Measurements from ENCODE around the gene LDB2. TPM values are rescaled to one million over a fixed set of nuclear protein-coding genes. Genes with fewer than 3 reads are reported as not detected.
"Not testable (repeated sequence)": the region's sequence is repeated elsewhere in the genome, so short reads cannot be mapped to it uniquely, and the experiment has no call there.

The LDB2 gene
- total RNA-seq, 1 donor from 2014 or later = 33.3 TPM

DNA sequence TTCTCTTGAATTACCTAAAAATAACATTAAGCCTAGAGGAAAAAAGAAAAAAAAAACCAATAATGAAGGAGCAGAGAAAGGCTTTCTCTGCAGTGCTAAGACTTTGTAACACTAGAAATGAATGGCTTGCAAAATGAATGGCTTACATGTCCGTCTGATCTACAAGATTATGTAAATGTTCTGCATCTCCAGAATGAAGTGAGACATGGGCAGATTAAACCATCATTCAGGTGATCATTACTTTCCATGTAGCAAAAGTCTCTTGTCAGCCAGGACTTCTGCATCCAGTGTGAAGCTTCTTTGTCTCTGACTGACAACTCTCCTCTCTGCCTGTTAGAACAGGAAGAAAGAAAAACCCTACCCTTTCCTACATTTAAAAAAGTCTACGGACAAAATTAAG lies 304.3 kb downstream of the LDB2 start:
- intact Hi-C loops (cut with DNase I) = no loop called here
- no peak for DNase-seq (ENCODE audit: low spot score)

DNA sequence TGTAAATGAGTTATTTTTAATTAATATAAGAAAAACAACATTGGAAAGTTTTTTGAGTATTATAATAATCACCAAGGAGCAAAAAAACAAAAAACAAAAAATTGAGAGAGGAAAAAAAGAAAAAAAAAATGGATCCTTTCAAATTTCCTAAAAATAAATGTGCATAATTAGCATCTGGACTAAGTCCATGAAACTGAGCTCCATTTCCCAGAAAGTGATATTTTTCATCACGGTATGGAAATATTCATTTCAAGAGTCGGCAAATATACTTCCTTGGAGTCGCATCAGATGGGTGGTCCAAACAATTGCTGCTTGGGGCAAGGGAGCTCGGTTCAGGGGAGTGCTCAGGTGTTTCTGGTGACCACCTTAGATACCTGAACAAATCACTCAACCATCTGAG lies 305.1 kb downstream of the LDB2 start:
- DNase-seq (ENCODE audit: low spot score) = no peak
- intact Hi-C loops (cut with DNase I) = no loop called here

DNA sequence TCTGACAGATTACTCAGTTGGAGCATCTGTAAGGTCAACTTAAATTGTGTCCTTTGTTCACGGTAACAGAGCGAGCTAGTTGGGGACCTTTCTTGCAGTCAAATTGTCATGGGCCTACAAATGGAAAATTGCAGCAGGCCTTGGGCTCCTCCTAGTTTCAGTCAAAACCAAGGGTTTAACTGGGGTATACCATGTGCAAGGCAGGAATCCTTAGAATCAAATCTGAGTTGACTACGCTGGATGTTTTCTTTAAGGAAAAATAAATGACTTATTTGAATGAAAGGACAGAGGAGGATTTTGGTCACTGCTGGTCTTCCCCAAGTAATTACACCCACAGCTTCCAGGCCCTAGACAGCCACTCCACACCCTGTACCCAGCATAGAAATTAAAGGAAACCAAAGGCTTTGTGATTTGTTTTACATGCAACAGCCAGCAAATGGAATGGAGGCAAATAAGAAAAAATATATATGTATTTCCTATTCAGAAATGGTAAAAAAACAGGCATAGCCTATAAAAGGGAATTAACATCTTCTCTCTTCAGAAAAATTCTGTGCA lies 307.1 kb downstream of the LDB2 start:
- intact Hi-C loops (cut with DNase I) = no loop called here

DNA sequence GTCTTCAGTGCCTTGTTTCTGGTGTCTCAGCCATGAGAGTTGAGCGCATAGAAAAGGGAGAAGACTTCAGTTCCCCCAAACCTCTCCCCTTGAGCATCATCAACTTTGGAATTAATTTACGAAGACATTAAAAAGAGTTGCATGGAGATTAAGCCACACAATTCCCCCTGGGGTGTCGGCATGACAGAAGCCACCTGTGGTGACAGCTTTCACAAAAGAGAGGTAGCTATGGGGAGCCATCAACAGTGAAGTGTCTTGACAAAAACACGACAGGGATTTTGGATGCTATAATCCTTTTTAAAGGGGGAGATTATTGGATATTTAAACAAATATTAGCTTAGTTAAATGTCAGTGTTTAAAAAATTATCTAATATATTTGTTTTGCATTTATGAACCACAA lies 307.6 kb downstream of the LDB2 start:
- DNase-seq (ENCODE audit: low spot score) = no peak
- intact Hi-C loops (cut with DNase I) = no loop called here

More for the DNA sequence above, 307.1 kb downstream of the LDB2 start:
- no peak for DNase-seq (ENCODE audit: low spot score)

DNA sequence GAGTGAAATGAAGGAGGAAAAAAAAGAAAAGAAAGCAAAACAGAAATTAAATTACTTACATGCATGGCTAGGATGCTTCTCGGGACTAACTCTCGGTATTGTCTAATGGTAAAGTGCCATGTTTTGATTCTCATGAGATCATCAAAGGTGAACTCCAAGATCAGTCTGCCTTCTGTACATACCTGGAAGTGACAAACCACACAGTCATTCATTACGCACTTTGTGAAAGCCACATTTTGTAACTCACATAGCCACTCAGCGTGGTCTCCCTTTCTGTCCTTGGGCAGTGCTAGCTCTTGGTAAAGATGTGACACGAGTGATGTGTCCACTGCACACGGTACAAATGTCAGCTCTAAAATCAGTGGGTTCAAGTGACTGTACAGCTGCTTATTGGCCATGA lies 309.8 kb downstream of the LDB2 start:
- intact Hi-C loops (cut with DNase I) = no loop called here
- no peak for DNase-seq (ENCODE audit: low spot score)

DNA sequence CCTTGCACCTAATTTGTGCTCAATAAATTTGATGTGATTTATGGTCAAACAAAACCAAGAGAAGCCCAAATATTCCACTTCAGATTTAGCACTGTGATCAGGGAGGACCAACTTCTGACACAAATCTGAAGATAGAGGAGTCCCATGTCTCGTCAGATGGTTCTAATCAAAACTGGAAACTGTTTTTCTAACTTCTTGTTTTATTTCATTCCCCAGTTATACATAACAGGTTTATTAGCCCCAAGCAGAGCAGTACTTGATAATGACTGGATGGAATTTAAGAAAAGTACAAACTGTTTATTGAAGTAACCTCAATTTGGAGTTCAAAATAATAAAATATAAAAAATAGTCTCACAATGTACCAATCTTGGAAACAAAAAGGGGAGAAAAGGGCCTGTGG lies 310.3 kb downstream of the LDB2 start:
- intact Hi-C loops (cut with DNase I) = no loop called here
- DNase-seq (ENCODE audit: low spot score) = no peak

DNA sequence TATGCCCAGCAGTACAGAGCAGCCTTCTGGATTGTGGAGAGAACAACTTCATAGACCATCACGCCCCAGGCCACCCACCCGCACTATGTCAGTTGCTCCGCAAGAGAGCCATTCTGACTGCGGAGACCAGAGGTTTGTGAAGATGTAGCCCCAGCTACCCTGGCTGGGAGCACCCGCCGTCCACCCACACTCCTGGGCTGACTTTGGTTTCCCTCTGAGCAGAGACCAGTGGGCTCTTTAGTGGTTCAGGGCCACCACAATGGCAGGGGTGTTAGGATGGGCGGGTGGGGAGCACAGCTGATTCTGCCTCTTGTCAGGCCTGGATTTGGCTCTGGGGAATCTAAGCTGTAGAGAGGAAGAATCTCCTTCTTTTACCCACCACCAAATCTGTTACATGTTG lies 313.4 kb downstream of the LDB2 start:
- no peak for DNase-seq (ENCODE audit: low spot score)
- intact Hi-C loops (cut with DNase I) = no loop called here

DNA sequence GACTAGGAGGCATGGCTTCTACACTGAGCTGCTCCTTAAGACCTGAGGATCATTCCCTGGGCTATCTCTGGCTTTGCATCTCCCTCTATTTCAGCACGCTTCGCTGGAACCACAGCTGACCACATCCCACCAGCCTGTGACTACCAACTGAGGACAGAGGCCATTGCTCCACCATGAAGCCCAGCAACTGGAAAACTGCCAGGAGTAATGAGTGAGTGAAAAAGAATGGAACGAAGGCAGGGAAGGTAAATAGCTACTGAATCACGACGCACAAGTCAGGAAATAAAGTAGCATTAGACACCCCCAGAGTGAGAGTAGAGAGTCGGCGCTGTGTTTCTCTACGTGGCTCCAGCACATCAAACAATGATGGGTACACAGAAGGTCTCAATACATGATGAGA lies 314.7 kb downstream of the LDB2 start:
- no peak for DNase-seq (ENCODE audit: low spot score)
- intact Hi-C loops (cut with DNase I) = no loop called here

DNA sequence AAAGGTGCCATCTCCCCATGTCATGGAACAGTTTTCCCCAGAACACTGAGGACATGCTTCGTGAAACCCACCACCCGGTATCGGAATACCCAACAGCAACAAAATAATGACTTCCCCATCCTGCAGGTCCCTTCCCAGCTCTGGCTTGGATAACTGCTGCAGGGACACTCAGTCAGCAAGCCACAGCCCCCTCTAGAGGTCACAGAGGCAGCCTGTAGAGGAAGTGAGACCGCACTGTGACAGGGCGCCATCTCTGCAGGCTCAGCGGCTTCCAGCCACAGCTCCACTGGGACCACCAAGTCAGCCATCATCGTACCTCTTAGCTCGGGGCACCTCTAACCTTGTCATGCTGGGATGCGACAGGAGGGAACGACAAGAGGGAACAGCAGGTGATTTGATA lies 315.9 kb downstream of the LDB2 start:
- intact Hi-C loops (cut with DNase I) = no loop called here
- no peak for DNase-seq (ENCODE audit: low spot score)

DNA sequence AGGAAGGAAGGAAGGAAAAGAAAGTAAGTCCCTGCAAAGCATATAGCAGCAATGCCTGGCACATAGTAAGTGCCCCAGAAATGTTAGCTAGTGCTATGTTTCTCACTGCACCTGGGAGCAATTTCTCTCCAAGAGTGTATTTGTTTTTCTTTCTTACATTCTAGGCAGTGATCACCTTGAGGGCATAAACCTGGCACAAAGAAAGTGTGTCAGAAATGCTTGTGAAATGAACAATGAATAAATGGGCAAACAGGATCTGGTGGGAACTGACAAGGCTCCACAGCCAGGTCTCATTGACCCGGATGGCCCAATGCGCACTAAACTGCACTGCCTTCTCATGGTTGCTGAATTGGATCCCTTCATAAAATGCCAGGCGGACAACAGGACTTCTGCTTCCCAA lies 316.4 kb downstream of the LDB2 start:
- intact Hi-C loops (cut with DNase I) = no loop called here
- no peak for DNase-seq (ENCODE audit: low spot score)

DNA sequence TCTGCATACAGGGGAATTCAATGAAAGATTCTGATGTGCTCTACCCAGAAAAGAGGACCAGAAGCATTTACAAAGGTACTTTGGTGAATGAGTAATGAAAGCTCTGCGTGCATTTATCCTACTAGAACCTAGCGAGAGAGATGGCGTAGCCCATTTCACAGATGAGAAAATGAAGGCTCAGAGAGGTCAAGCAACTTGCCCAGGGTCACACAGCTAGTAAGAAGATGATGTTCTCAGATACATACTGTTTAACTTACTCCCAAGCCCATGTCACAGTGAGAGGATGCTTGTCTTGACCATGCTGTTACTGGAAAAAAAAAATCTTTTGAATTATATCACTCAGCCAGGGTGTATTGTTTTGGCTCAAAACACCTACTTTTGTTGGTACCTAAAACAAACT lies 317.3 kb downstream of the LDB2 start:
- intact Hi-C loops (cut with DNase I) = no loop called here
- no peak for DNase-seq (ENCODE audit: low spot score)

DNA sequence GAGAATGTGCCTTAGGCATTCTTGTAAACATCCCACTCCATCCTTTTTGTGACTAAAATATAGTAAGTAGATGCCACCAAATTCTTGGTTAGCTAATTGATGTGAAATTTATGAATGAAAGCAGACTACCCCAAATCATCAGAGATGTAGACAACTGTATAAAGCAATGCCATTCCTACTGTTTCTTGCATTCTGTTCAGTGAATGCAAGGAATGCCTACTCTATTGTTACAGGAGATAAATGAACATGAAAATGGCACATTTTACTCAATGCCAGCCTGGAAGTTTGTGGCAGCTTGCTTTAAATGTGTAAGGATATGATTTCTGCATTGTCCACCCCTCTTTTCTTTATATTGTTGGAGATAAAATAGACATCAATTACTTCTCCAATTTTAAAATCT lies 317.9 kb downstream of the LDB2 start:
- intact Hi-C loops (cut with DNase I) = no loop called here
- no peak for DNase-seq (ENCODE audit: low spot score)

DNA sequence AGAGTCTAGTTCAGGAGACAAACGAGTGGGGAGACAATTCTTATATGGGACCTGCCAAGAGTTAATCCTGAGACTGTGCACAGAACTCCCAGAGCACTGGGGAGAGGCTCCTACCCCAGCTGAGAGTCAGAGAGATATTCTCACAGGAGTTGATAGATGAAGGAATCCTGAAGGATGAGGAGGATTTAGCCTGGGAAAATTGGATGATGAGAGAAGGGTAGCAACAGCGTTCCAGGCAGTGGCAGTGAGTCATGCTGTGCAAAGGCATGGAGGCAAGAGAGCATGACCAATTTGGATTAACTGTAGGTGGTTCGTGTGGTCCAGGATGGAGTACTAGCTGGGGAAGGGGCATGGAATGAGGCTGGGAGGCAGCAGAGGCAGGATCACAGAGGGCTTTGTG lies 318.6 kb downstream of the LDB2 start:
- intact Hi-C loops (cut with DNase I) = no loop called here
- DNase-seq (ENCODE audit: low spot score) = no peak

DNA sequence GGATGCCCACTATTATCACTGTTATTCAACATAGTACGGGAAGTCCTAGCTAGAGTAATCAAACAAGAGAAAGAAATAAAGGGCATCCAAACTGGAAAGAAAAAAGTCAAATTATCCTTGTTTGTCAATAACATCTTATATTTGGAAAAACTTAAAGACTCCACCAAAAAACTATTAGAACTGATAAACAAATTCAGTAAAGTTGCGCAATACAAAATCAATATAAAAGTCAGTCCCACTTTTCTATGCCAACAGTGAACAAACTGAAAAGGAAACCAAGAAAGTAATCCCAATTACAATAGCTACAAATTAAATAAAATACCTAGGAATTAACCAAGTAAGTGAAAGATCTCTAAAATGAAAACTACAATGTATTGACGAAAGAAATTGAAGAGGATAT lies 321.3 kb downstream of the LDB2 start:
- intact Hi-C loops (cut with DNase I) = no loop called here
- no peak for DNase-seq (ENCODE audit: low spot score)

DNA sequence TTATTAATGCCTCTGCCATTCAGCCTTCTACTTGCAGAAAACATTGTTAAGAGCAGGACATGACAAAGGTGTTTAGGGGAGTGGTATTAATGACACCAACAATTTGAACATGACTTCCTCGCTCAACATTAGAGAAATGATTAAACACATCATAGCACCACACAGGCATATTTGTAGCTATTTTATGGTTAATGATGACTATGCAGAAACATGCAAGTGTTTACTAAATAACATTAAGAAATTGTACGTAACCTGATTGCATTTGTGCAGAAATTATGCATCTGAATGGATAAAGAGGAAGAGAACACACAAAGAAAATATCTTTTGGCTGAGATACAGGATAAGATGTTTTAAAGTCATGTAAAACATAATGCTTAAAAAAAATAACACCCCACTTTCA lies 323.5 kb downstream of the LDB2 start:
- intact Hi-C loops (cut with DNase I) = no loop called here
- DNase-seq (ENCODE audit: low spot score) = no peak

DNA sequence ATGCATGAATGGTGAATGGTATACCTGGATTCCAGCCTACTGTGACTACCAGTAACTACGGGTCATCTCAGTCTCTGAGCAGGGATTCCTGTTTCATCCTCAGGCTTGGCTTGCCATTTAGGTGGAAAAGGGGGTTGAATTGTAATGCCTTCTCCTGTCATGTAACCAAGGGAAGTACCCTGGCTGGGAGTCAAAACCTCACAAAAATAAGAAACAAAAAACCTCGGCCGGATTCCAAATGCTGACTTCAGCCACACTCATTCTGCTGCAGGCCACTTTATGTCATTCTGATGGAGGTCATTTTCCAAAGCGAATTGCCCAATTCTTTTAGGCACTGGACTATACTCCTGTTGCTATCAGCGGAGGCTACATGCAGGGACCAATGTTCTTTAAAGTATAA lies 324.7 kb downstream of the LDB2 start:
- DNase-seq (ENCODE audit: low spot score) = no peak
- intact Hi-C loops (cut with DNase I) = no loop called here

DNA sequence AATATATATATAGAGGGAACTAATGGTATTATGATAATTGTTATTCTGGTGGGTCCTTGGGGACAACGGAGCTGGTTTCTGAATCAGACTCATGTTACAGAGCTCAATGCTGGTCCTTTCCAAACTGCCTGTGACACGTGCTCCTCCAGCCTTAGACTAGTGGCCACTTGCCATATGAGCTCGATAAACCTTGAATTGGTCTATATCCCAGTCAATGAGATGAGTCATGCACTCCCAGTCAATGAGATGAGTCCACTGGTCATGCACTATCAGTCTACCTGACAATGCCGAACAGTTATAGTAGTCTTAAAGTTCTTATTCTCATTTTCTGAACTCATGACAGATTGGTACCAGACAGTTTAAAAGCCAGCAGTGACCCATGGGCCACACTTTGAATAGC lies 325.2 kb downstream of the LDB2 start:
- intact Hi-C loops (cut with DNase I) = no loop called here
- DNase-seq (ENCODE audit: low spot score) = no peak

DNA sequence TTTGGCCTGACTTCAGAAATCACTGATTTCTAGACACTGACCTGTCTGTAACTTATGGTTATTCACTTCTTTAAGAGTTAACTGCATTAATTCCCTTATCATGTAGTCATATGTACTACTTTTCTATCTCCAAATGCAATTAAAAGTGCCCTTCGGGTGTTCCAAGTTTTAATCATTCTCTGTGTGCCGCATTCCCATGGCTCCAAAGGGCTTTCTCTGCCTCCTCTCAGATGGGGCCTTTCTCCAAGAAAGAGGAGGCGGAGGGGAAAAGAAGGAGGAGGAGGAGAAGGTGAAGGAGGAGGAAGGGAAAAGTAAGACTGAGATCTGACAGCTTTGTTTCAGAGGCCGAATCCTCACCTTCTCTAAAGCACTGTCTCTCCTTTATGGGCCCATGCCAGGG lies 325.8 kb downstream of the LDB2 start:
- no peak for DNase-seq (ENCODE audit: low spot score)
- intact Hi-C loops (cut with DNase I) = no loop called here

DNA sequence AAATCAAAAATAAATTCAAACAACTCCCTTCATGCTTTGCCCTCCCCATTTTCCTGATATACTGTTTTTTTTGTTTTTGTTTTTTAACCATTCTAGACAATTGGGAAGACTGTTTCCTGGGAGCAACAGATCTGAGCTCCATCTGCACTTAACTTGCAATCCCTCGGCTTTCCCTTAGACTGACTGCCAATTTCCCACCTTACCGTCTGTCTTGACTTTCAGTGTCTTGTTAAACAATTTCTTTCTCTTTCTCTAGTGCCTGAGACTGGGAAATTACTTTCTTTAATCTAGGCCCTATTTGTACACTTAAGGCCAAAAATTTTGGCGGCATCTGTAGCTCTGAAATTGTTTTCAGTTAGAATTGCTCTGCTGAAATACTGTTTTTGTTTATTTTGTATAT lies 326.3 kb downstream of the LDB2 start:
- no peak for DNase-seq (ENCODE audit: low spot score)
- intact Hi-C loops (cut with DNase I) = no loop called here

DNA sequence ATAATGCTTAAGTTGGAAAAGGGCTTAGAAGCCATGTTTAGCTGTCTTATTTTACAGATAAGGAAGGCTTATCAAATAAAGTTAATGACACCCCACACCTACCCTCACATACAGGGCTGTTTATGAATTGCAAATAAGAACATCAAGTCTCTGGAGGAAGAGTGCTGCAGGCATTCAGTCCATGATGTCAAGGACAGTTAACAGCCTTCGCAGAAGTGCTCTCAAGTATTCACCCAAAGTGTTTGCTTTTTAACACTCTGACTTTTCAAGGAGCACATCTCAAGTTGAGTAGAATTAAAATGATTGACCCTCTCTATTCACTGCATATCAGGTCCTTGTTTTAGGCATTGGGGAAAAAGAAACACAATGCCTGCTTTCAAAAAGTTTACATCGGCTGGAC lies 328.7 kb downstream of the LDB2 start:
- intact Hi-C loops (cut with DNase I) = no loop called here
- no peak for DNase-seq (ENCODE audit: low spot score)

DNA sequence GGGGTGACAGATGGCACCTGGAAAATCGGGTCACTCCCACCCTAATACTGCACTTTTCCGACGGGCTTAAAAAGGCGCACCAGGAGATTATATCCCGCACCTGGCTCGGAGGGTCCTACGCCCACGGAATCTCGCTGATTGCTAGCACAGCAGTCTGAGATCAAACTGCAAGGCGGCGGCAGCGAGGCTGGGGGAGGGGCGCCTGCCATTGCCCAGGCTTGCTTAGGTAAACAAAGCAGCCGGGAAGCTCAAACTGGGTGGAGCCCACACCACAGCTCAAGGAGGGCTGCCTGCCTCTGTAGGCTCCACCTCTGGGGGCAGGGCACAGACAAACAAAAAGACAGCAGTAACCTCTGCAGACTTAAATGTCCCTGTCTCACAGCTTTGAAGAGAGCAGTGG lies 341.1 kb downstream of the LDB2 start:
- DNase-seq (ENCODE audit: low spot score); intact Hi-C loops (cut with DNase I): not testable (repeated sequence)

DNA sequence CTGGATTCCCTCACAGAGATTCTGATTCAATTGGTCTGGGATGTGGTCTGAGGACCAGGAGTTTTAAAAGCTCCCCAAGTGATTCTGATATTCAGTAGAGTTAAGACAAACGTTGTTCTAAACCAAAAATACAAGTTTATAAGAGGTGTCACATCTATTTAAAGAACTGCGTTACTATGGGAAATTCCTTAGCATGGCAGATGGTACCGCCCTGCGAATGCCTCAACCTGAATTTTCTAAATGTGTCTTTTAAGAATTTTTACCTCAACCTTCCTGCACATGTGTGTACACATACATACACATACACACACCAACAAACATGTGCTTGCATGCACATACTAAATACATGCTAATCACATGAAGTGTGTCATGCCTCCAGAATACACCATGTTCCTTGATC lies 343.3 kb downstream of the LDB2 start:
- intact Hi-C loops (cut with DNase I) = no loop called here
- DNase-seq (ENCODE audit: low spot score) = no peak

DNA sequence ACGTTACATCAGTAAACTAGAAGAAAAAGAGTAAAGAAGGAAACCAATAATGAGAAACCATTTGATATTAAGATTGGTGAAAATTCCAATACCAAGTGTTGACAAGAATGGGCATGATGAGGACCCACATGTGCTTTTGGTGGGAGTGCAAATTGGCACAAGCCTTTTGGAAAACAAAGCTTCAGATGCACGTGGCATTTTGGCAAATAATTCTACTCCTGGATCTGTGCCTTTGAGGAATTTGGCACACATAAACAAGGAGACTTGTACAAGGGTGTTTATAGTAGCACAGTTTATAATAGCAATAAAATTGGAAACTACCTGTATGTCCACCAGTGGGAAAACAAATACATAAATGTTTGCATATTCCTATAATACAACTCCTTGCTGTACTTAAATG lies 347.9 kb downstream of the LDB2 start:
- intact Hi-C loops (cut with DNase I) = no loop called here
- no peak for DNase-seq (ENCODE audit: low spot score)

Measured in cardiac septum (tissue), 1 donor.